GM21390 (cell line): Measurements from ENCODE around the gene GFRA1.

Experiments used
- ATAC-seq: cut with Tn5 transposase; IDR thresholded peaks from one replicate; pipeline ENCODE4 v1.9.1; 2021; ENCODE audit not compliant: unreplicated experiment

The GFRA1 gene

GRCh38 chr10:116271593-116272439 is 1.2 kb downstream of the GFRA1 start:
- no peak for ATAC-seq

GRCh38 chr10:116270771-116271592 is 2.0 kb downstream of the GFRA1 start:
- no peak for ATAC-seq

- ATAC-seq: no peak
Observed at GRCh38 chr10:116270126-116270770, 2.8 kb downstream of the GFRA1 start.

GRCh38 chr10:116269619-116270018 is 3.4 kb downstream of the GFRA1 start:
- no peak for ATAC-seq

GRCh38 chr10:116268976-116269375 is 4.0 kb downstream of the GFRA1 start:
- ATAC-seq: no peak

- ATAC-seq: no peak
Observed at GRCh38 chr10:116265686-116266085, 7.3 kb downstream of the GFRA1 start.

- ATAC-seq: no peak
Observed at GRCh38 chr10:116263870-116264655, 8.9 kb downstream of the GFRA1 start.

GRCh38 chr10:116262678-116263077 is 10.3 kb downstream of the GFRA1 start:
- no peak for ATAC-seq

GRCh38 chr10:116260599-116260998 is 12.4 kb downstream of the GFRA1 start:
- ATAC-seq: no peak

GRCh38 chr10:116259638-116260037 is 13.4 kb downstream of the GFRA1 start:
- ATAC-seq: no peak

GRCh38 chr10:116257785-116258184 is 15.2 kb downstream of the GFRA1 start:
- no peak for ATAC-seq

- ATAC-seq: no peak
Observed at GRCh38 chr10:116256752-116257259, 16.2 kb downstream of the GFRA1 start.

- ATAC-seq: no peak
Observed at GRCh38 chr10:116255886-116256751, 16.9 kb downstream of the GFRA1 start.

- no peak for ATAC-seq
Observed at GRCh38 chr10:116254422-116255155, 18.4 kb downstream of the GFRA1 start.

- ATAC-seq: no peak
Observed at GRCh38 chr10:116253716-116254115, 19.3 kb downstream of the GFRA1 start.

GRCh38 chr10:116251602-116252395 is 21.2 kb downstream of the GFRA1 start:
- no peak for ATAC-seq

GRCh38 chr10:116247691-116248090 is 25.3 kb downstream of the GFRA1 start:
- ATAC-seq: no peak

GRCh38 chr10:116246263-116246662 is 26.7 kb downstream of the GFRA1 start:
- ATAC-seq: no peak
